HepG2 (cell line): ENCODE results near the gene PFKP. TPM values are rescaled to one million over a fixed set of nuclear protein-coding genes. Genes with fewer than 3 reads are reported as not detected.

Source experiments
- ATAC-seq: fragments of 200-7000 bp; cut with Tn5 transposase; 3 replicates; pipeline ENCODE4 v1.9.1; 2020; ENCODE audit warnings: mild to moderate bottlenecking, moderate library complexity
- BruUV-seq: library from RNA; stranded (reverse); fragments of 400-500 nt; replicated peaks from 2 replicates; lab custom pipeline; 2021; lab: Mats Ljungman, UMichigan
- CTCF ChIA-PET: fragments of 300-600 bp; formaldehyde crosslinking; extraction: SDS; loops from one replicate; lab custom pipeline; 2021; ENCODE audit warnings: low total read pairs, inconsistent platforms, low intra/inter-chr PET ratio; lab: Yijun Ruan, JAX
- POLR2A ChIA-PET: fragments of 350-600 bp; sonication (Branson Sonifier 250); formaldehyde crosslinking; loops from one replicate; lab custom pipeline; 2020; ENCODE audit warnings: antibody characterized with exemption, inconsistent platforms; lab: Yijun Ruan, JAX
- DNase-seq: peaks from one replicate; pipeline ENCODE4 v3.0.0-alpha.2; 2015; ENCODE audit warnings: low spot score
- FAIRE-seq: peaks from 3 replicates; lab custom pipeline; 2011; peaks lifted over from hg19 to GRCh38; lab: Jason Lieb, UNC
- H2AFZ ChIP-seq: one replicate; pipeline ENCODE4 v1.6.1; 2011; ENCODE audit warnings: low read length, inconsistent platforms
- H3K27ac ChIP-seq: fragments of 300-600 bp; 3 replicates; pipeline ENCODE4 v1.8.0; 2011; ENCODE audit warnings: mixed run types, mild to moderate bottlenecking, mixed read lengths, low read length, inconsistent platforms; ENCODE audit not compliant: insufficient read depth; ENCODE audit errors: extremely low read length
- H3K27me3 ChIP-seq, 2 experiments: fragments of 200-600 bp in 1 of 2; 2 replicates in 1 of 2; 3 replicates in 1 of 2; pipeline versions ENCODE4 v1.6.0 to v1.8.0; 2011; ENCODE audit warnings: low read length in 2 of 2, mild to moderate bottlenecking in 2 of 2, moderate library complexity in 2 of 2, inconsistent platforms in 1 of 2; ENCODE audit not compliant: insufficient read depth in 2 of 2, control insufficient read depth in 1 of 2
- H3K36me3 ChIP-seq, 2 experiments: fragments of 200-600 bp in 1 of 2; replicated peaks in 1 of 2; 2 replicates in 1 of 2; 3 replicates in 1 of 2; pipeline versions ENCODE4 v1.5.1 to v1.8.0; 2011; ENCODE audit warnings: low read length in 2 of 2, inconsistent platforms in 1 of 2; ENCODE audit not compliant: insufficient read depth in 2 of 2, control insufficient read depth in 1 of 2
- H3K4me1 ChIP-seq: 2 replicates; pipeline ENCODE4 v1.5.1; 2012; ENCODE audit warnings: low read length, inconsistent platforms; ENCODE audit not compliant: insufficient read depth
- H3K4me2 ChIP-seq: 2 replicates; pipeline ENCODE4 v1.6.0; 2011; ENCODE audit warnings: low read depth, low read length, inconsistent platforms
- H3K4me3 ChIP-seq, 3 experiments: fragments of 200-600 bp in 1 of 3; sonication (generic), shearing (Covaris generic) in 1 of 3; replicated peaks in 1 of 3; 2 replicates each; pipeline ENCODE4 v1.5.1; 2011 to 2016; ENCODE audit warnings: low read length in 3 of 3, inconsistent platforms in 2 of 3, low read depth in 2 of 3, mild to moderate bottlenecking in 2 of 3, control low read depth in 1 of 3, mixed read lengths in 1 of 3; ENCODE audit not compliant: insufficient read depth in 1 of 3
- H3K79me2 ChIP-seq: one replicate; pipeline ENCODE4 v1.6.1; 2011; ENCODE audit warnings: low read length, inconsistent platforms; ENCODE audit not compliant: insufficient read depth
- H3K9ac ChIP-seq: 2 replicates; pipeline ENCODE4 v1.6.0; 2011; ENCODE audit warnings: mild to moderate bottlenecking, low read depth, low read length, inconsistent platforms; ENCODE audit not compliant: insufficient read depth
- H3K9me3 ChIP-seq: 2 replicates; pipeline ENCODE4 v1.5.1; 2012; ENCODE audit warnings: mild to moderate bottlenecking, low read length
- H4K20me1 ChIP-seq: 2 replicates; pipeline ENCODE4 v1.6.0; 2011; ENCODE audit warnings: inconsistent platforms, mild to moderate bottlenecking, low read length, moderate library complexity; ENCODE audit not compliant: insufficient read depth
- CBFB ChIP-seq: sonication (generic); formaldehyde crosslinking; IDR thresholded peaks from 2 replicates; pipeline ENCODE4 v1.4.0; 2020; ENCODE audit warnings: missing genetic modification reagents
- CREB3 ChIP-seq: sonication (generic); formaldehyde crosslinking; IDR thresholded peaks from 2 replicates; pipeline ENCODE4 v1.5.0; 2020; ENCODE audit warnings: missing genetic modification reagents
- NCOA5 ChIP-seq: sonication (generic); formaldehyde crosslinking; IDR thresholded peaks from 2 replicates; pipeline ENCODE4 v1.4.0; 2020; ENCODE audit warnings: missing genetic modification reagents
- NR2F1 ChIP-seq, 2 experiments: fragments of 450-650 bp in 1 of 2; formaldehyde crosslinking in 1 of 2; IDR thresholded peaks; 2 replicates each; pipeline versions ENCODE4 v1.5.0 to v1.6.1; 2016 to 2020; ENCODE audit warnings: mild to moderate bottlenecking in 1 of 2, missing compliant biosample characterization in 1 of 2, missing genetic modification reagents in 1 of 2, moderate library complexity in 1 of 2
- POLR2AphosphoS5 ChIP-seq: IDR thresholded peaks from 2 replicates; pipeline ENCODE4 v1.6.1; 2012; ENCODE audit warnings: low read depth, low read length
- PREB ChIP-seq: sonication (generic); formaldehyde crosslinking; IDR thresholded peaks from 2 replicates; pipeline ENCODE4 v1.4.0; 2020; ENCODE audit warnings: missing genetic modification reagents
- ZNF724P ChIP-seq: sonication (generic); formaldehyde crosslinking; IDR thresholded peaks from 2 replicates; pipeline ENCODE4 v1.8.0; 2022; ENCODE audit warnings: missing genetic modification reagents, borderline replicate concordance
- ZNF770 ChIP-seq: sonication (generic); formaldehyde crosslinking; IDR thresholded peaks from 2 replicates; pipeline ENCODE4 v1.5.0; 2020; ENCODE audit warnings: mild to moderate bottlenecking, missing genetic modification reagents
- WGBS: methylation state at CpG from one replicate; pipeline ENCODE4 v1.1.6; 2017; ENCODE audit warnings: low lambda C conversion rate; 5-methylcytosine and 5-hydroxymethylcytosine counted together
- in situ Hi-C: cut with HindIII; loops from 2 replicates; pipeline ENCODE4 v1.10.0; 2017; ENCODE audit warnings: low pct_unique_long_range_greater_than_20kb; ENCODE audit not compliant: extremely low pct_ligation_motif_present
- intact Hi-C: fragments of 100-400 bp; cut with micrococcal nuclease; formaldehyde crosslinking; loops from one replicate; pipeline ENCODE4 v1.10.0; 2022; ENCODE audit not compliant: unreplicated experiment
- polyA plus RNA-seq, 8 experiments: library from polyadenylated mRNA; depleted of rRNA in 3 of 8; stranded (reverse) in 7 of 8; unstranded in 1 of 8; fragments of >200 nt; fragmentation: Illumina TruSeq in 4 of 8; extraction: Trizol in 4 of 8; gene quantifications; 2 replicates each; pipeline versions ENCODE4 v1.2.1 to v1.2.3, GENCODE V29; 2011 to 2016; ENCODE audit warnings: low read depth in 4 of 8, missing spikeins in 1 of 8, mixed read lengths in 1 of 8; ENCODE audit not compliant: insufficient read depth in 1 of 8
- total RNA-seq, 5 experiments: library from RNA; depleted of rRNA; stranded (reverse); fragments of >200 nt; fragmentation: Illumina TruSeq; extraction: Trizol; gene quantifications; 2 replicates each; pipeline ENCODE4 v1.2.3, GENCODE V29; 2016; ENCODE audit warnings: low read depth in 1 of 5

PFKP gene
- total and polyA plus RNA-seq, 2 of the 13 experiments (the other 11 are each of a cell fraction or from before 2014, with no cell fraction given): 0.80 to 2.4 TPM

GRCh38 chr10:3159152-3159551 is 91.8 kb downstream of the PFKP start:
- POLR2A ChIA-PET: interaction anchor here (1.2 kb wide), 1 partner anchor 13 kb away, joined by 3 read pairs; the partner anchor contains the start of gene PITRM1
- no peak for ATAC-seq
- no peaks in the 10 kb centered on the region for H4K20me1 ChIP-seq
- BruUV-seq: no TSS peak
- CTCF ChIA-PET: no interaction called here
- in situ Hi-C loops: no loop called here
- H2AFZ ChIP-seq: no peak overlapping the region
- no peak overlapping the region for H3K4me3 ChIP-seq
- 89% methylated on average over 5 of the region's 10 CpGs for WGBS
- no peak for TF ChIP-seq NCOA5
- no peak for TF ChIP-seq PREB (CRISPR knock-in tag)
- no peak for TF ChIP-seq ZNF770 (CRISPR knock-in tag)
- no peak for TF ChIP-seq ZNF724P
- TF ChIP-seq POLR2AphosphoS5: no peak
- TF ChIP-seq CREB3 (CRISPR knock-in tag): no peak
- TF ChIP-seq CBFB (CRISPR knock-in tag): no peak
- no peak for TF ChIP-seq NR2F1 (CRISPR knock-in tag; IDR thresholded peaks at IDR 0.05)
- no peaks in the 10 kb centered on the region for H3K27me3 ChIP-seq
- no peaks in the 10 kb centered on the region for H3K9me3 ChIP-seq
- no peak overlapping the region for H3K4me2 ChIP-seq
- no peak for DNase-seq
- no peaks in the 10 kb centered on the region for H3K79me2 ChIP-seq
- FAIRE-seq: no peak
- no peak overlapping the region for H3K27ac ChIP-seq
- H3K9ac ChIP-seq: no peak overlapping the region
- H3K4me1 ChIP-seq: no peaks in the 10 kb centered on the region
- H3K36me3 ChIP-seq: peaks cover 12 to 45% of the 10 kb centered on the region in 2 experiments; a peak in 4 of 5 replicates
- intact Hi-C loops: no loop called here
